Trophoblast cell (in vitro differentiated cells and primary cell): Measurements from ENCODE around the gene EP400.
A peak's percentile ranks its signal among the peaks of the same experiment; 100 is the strongest.

Experiments
- DNase-seq, 2 donors: peaks; one replicate each; pipeline ENCODE4 v3.0.0-alpha.2; 2016
- H2AFZ ChIP-seq: 2 replicates; pipeline ENCODE4 v1.6.1; 2013; ENCODE audit warnings: low read length, moderate library complexity, mild to moderate bottlenecking; ENCODE audit not compliant: insufficient read depth, poor library complexity
- H2AK5ac ChIP-seq: 2 replicates; pipeline ENCODE4 v1.6.1; 2013; ENCODE audit warnings: mild to moderate bottlenecking, low read length
- H2BK120ac ChIP-seq: 2 replicates; pipeline ENCODE4 v1.6.1; 2013; ENCODE audit warnings: low read length, mild to moderate bottlenecking, moderate library complexity; ENCODE audit not compliant: insufficient read depth, poor library complexity
- H2BK12ac ChIP-seq: 2 replicates; pipeline ENCODE4 v1.6.1; 2013; ENCODE audit warnings: mild to moderate bottlenecking, low read length, moderate library complexity
- H2BK5ac ChIP-seq: 2 replicates; pipeline ENCODE4 v1.6.1; 2013; ENCODE audit warnings: low read length, low read depth, moderate library complexity, mild to moderate bottlenecking; ENCODE audit not compliant: poor library complexity
- H3K14ac ChIP-seq: 2 replicates; pipeline ENCODE4 v1.6.1; 2013; ENCODE audit warnings: mild to moderate bottlenecking, low read length
- H3K18ac ChIP-seq: 2 replicates; pipeline ENCODE4 v1.6.1; 2013; ENCODE audit warnings: mild to moderate bottlenecking, low read length
- H3K23ac ChIP-seq: 2 replicates; pipeline ENCODE4 v1.6.1; 2013; ENCODE audit warnings: low read length
- H3K27ac ChIP-seq: 2 replicates; pipeline ENCODE4 v1.5.1; 2013; ENCODE audit warnings: low read depth, mild to moderate bottlenecking, inconsistent platforms, low read length, moderate library complexity
- H3K27me3 ChIP-seq: 2 replicates; pipeline ENCODE4 v1.6.1; 2013; ENCODE audit warnings: inconsistent platforms, mild to moderate bottlenecking, low read length, moderate library complexity; ENCODE audit not compliant: insufficient read depth
- H3K36me3 ChIP-seq, 2 experiments: 1 replicate in 1 of 2; 2 replicates in 1 of 2; pipeline ENCODE4 v1.6.1; 2013; ENCODE audit warnings: low read length in 2 of 2, mild to moderate bottlenecking in 2 of 2, moderate library complexity in 1 of 2; ENCODE audit not compliant: insufficient read depth in 2 of 2, control insufficient read depth in 1 of 2
- H3K4ac ChIP-seq: 2 replicates; pipeline ENCODE4 v1.6.1; 2013; ENCODE audit warnings: low read depth, mild to moderate bottlenecking, low read length, moderate library complexity
- H3K4me1 ChIP-seq, 2 experiments: 1 replicate in 1 of 2; 2 replicates in 1 of 2; pipeline ENCODE4 v1.6.1; 2013; ENCODE audit warnings: low read length in 2 of 2, mild to moderate bottlenecking in 2 of 2, moderate library complexity in 1 of 2; ENCODE audit not compliant: insufficient read depth in 2 of 2, control insufficient read depth in 1 of 2
- H3K4me2 ChIP-seq: 2 replicates; pipeline ENCODE4 v1.6.1; 2013; ENCODE audit warnings: inconsistent platforms, mild to moderate bottlenecking, low read length, moderate library complexity
- H3K4me3 ChIP-seq: 2 replicates; pipeline ENCODE4 v1.5.1; 2013; ENCODE audit warnings: mild to moderate bottlenecking, low read depth, low read length, inconsistent platforms
- H3K79me1 ChIP-seq: one replicate; pipeline ENCODE4 v1.6.1; 2013; ENCODE audit warnings: low read length
- H3K79me2 ChIP-seq: 2 replicates; pipeline ENCODE4 v1.6.1; 2013; ENCODE audit warnings: low read length, mild to moderate bottlenecking; ENCODE audit not compliant: control insufficient read depth, insufficient read depth, poor library complexity
- H3K9ac ChIP-seq: 2 replicates; pipeline ENCODE4 v1.6.1; 2013; ENCODE audit warnings: mild to moderate bottlenecking, low read length
- H3K9me3 ChIP-seq: 2 replicates; pipeline ENCODE4 v1.6.1; 2013; ENCODE audit warnings: low read depth, mild to moderate bottlenecking, control low read depth, inconsistent platforms, low read length; ENCODE audit not compliant: insufficient read depth
- H4K12ac ChIP-seq: 2 replicates; pipeline ENCODE4 v1.6.1; 2013; ENCODE audit warnings: low read depth, mild to moderate bottlenecking, low read length, moderate library complexity
- H4K8ac ChIP-seq: 2 replicates; pipeline ENCODE4 v1.6.1; 2013; ENCODE audit warnings: low read depth, mild to moderate bottlenecking, low read length, moderate library complexity
- H4K91ac ChIP-seq: one replicate; pipeline ENCODE4 v1.6.1; 2013; ENCODE audit warnings: low read depth, mild to moderate bottlenecking, low read length, moderate library complexity
- WGBS: extraction: QIAGEN DNeasy Blood & Tissue Kit; methylation state at CpG from one replicate; pipeline ENCODE4 v1.1.7; 2013; ENCODE audit warnings: missing lambda C conversion rate; ENCODE audit not compliant: insufficient read length, insufficient coverage; ENCODE audit errors: extremely low coverage; 5-methylcytosine and 5-hydroxymethylcytosine counted together

Gene EP400

DNA sequence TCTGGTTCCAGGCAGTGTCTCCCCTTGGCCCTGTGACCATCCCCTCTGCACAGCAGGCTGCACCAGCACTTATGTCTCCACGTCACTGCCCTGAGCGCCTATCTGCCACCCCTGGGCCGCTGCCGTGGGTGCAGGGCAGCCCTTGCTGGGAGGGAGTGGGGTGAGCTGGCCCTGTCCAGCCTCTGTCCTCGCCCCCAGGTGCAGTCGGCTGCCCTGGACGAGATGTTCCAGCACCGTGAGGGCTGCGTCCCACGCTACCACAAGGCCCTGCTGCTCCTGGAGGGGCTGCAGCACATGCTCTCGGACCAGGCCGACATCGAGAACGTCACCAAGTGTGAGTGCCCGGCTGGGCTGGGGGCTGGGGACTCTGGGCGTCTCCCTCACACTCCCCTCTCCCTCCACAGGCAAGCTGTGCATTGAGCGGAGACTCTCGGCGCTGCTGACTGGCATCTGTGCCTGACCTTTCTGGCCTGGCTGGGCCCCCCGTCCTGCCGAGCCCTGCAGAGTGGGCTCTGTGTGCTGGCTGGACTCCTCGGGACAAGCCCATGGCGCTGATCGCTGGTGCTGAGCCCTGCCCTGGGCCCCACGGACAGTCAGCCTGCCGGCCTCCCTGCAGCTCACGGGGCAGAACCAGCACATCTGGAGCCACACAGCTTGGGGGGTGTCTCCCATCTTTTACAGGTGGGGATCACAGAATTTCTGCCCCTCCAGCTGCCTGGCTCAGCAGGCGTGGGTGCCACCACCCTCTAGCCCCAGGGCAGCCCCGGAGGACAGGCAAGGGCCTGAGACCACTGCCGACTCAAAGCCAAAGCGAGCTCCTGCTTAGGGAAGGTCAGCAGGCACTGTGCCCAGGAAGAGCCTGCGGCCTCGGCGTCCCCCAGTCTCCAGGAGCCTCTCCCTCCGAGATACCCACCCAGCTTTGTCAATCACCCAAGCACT is 28.6 kb upstream of the EP400 start:
- H3K4me1 ChIP-seq, result no peaks in the 10 kb centered on the region
- no peak overlapping the region for H3K14ac ChIP-seq
- H2BK120ac ChIP-seq, result no peak overlapping the region
- H2BK5ac ChIP-seq, result no peak overlapping the region
- no peak overlapping the region for H2AK5ac ChIP-seq
- H4K91ac ChIP-seq, result no peak overlapping the region
- H3K4me2 ChIP-seq, result no peak overlapping the region
- no peak overlapping the region for H4K12ac ChIP-seq
- H3K23ac ChIP-seq, result no peak overlapping the region
- peaks cover 2% of the 10 kb centered on the region for H3K9me3 ChIP-seq
- H3K27me3 ChIP-seq, result no peaks in the 10 kb centered on the region
- H3K36me3 ChIP-seq, result peaks cover 63 to 69% of the 10 kb centered on the region in 2 experiments
- H3K79me2 ChIP-seq, result no peaks in the 10 kb centered on the region
- H4K8ac ChIP-seq, result no peak overlapping the region
- H3K4ac ChIP-seq, result no peak overlapping the region
- no peak overlapping the region for H3K9ac ChIP-seq
- H3K18ac ChIP-seq, result no peak overlapping the region
- H3K79me1 ChIP-seq, result no peaks in the 10 kb centered on the region
- no peak overlapping the region for H2BK12ac ChIP-seq
- H3K4me3 ChIP-seq, result no peak overlapping the region
- WGBS, result no CpG with 5 or more reads among the region's 35 CpGs
- no peak for DNase-seq
- no peak overlapping the region for H2AFZ ChIP-seq
- H3K27ac ChIP-seq, result no peak overlapping the region

- no peak overlapping the region for H4K8ac ChIP-seq
- H3K4ac ChIP-seq, result no peak overlapping the region
- H3K27ac ChIP-seq, result no peak overlapping the region
- no peak overlapping the region for H4K12ac ChIP-seq
- H3K4me3 ChIP-seq, result peak overlapping the region; percentile 49
- no peaks in the 10 kb centered on the region for H3K79me1 ChIP-seq
- no peak overlapping the region for H3K9ac ChIP-seq
- DNase-seq, result no peak
- peaks cover 56 to 60% of the 10 kb centered on the region in 2 experiments for H3K36me3 ChIP-seq
- H3K79me2 ChIP-seq, result no peaks in the 10 kb centered on the region
- H2BK120ac ChIP-seq, result no peak overlapping the region
- no peaks in the 10 kb centered on the region for H3K4me1 ChIP-seq
- H2AFZ ChIP-seq, result no peak overlapping the region
- H3K27me3 ChIP-seq, result no peaks in the 10 kb centered on the region
- H3K23ac ChIP-seq, result no peak overlapping the region
- no peak overlapping the region for H2BK12ac ChIP-seq
- H2AK5ac ChIP-seq, result no peak overlapping the region
- WGBS, result no CpG with 5 or more reads among the region's 29 CpGs
- no peak overlapping the region for H2BK5ac ChIP-seq
- peaks cover 2% of the 10 kb centered on the region for H3K9me3 ChIP-seq
- no peak overlapping the region for H3K18ac ChIP-seq
- no peak overlapping the region for H4K91ac ChIP-seq
- no peak overlapping the region for H3K4me2 ChIP-seq
- H3K14ac ChIP-seq, result no peak overlapping the region
Measured at GRCh38 chr12:131921866-131922769, 27.6 kb upstream of the EP400 start.

DNA sequence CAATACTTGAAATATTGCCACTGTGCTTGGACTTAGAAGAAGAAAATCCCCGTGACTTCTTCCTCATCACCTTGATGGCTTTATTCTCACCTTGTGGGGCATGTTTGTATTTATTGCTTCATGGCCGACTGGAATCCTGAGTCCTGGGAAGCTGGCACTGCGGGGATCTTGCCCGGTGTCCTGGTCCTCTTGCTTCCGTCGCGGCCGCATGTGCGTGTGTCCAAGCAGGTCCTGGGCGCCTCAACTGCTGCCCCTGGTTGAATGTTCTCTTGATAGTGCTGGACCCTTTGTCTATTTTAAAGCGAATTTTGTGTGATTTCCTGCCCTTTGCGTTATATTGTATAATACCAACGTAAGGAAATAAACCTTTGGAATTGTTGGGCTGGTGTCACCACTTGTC is 27.0 kb upstream of the EP400 start:
- no peaks in the 10 kb centered on the region for H3K4me1 ChIP-seq
- no CpG with 5 or more reads among the region's 13 CpGs for WGBS
- H2AFZ ChIP-seq, result no peak overlapping the region
- no peaks in the 10 kb centered on the region for H3K79me2 ChIP-seq
- H3K27me3 ChIP-seq, result no peaks in the 10 kb centered on the region
- no peak overlapping the region for H2BK120ac ChIP-seq
- H2BK12ac ChIP-seq, result no peak overlapping the region
- no peak overlapping the region for H4K12ac ChIP-seq
- DNase-seq, result no peak
- peaks cover 51 to 54% of the 10 kb centered on the region in 2 experiments for H3K36me3 ChIP-seq
- H3K23ac ChIP-seq, result no peak overlapping the region
- no peak overlapping the region for H2BK5ac ChIP-seq
- peaks cover 4% of the 10 kb centered on the region for H3K9me3 ChIP-seq
- H3K4me3 ChIP-seq, result no peak overlapping the region
- no peak overlapping the region for H4K91ac ChIP-seq
- H3K4ac ChIP-seq, result no peak overlapping the region
- H3K79me1 ChIP-seq, result no peaks in the 10 kb centered on the region
- H3K14ac ChIP-seq, result no peak overlapping the region
- no peak overlapping the region for H3K27ac ChIP-seq
- H3K9ac ChIP-seq, result no peak overlapping the region
- no peak overlapping the region for H3K18ac ChIP-seq
- no peak overlapping the region for H3K4me2 ChIP-seq
- H4K8ac ChIP-seq, result no peak overlapping the region
- no peak overlapping the region for H2AK5ac ChIP-seq

- Histone ChIP-seq H2BK120ac (no peak overlapping the region), H3K9me3 (peaks cover 4% of the 10 kb centered on the region), H3K79me1 (no peaks in the 10 kb centered on the region), H3K27ac (no peak overlapping the region), H3K4me1 (peaks cover 0 to 2% of the 10 kb centered on the region in 2 experiments), H4K12ac (no peak overlapping the region), H2AK5ac (no peak overlapping the region), H3K18ac (no peak overlapping the region), H3K4me3 (peak overlapping the region; percentile 6), H4K8ac (no peak overlapping the region), H3K14ac (no peak overlapping the region), H3K36me3 (peaks cover 46 to 49% of the 10 kb centered on the region in 2 experiments), H3K9ac (no peak overlapping the region), H2AFZ (no peak overlapping the region), H3K79me2 (no peaks in the 10 kb centered on the region), H3K27me3 (no peaks in the 10 kb centered on the region), H2BK5ac (no peak overlapping the region), H3K4ac (no peak overlapping the region), H4K91ac (no peak overlapping the region), H3K4me2 (no peak overlapping the region), H3K23ac (no peak overlapping the region), H2BK12ac (no peak overlapping the region)
- no CpG with 5 or more reads among the region's 11 CpGs for WGBS
- no peak for DNase-seq
Measured at GRCh38 chr12:131923260-131923659, 26.5 kb upstream of the EP400 start.
